Upper lobe of left lung (tissue), 6 donors: Measurements from ENCODE around the gene HTR2C. TPM values are rescaled to one million over a fixed set of nuclear protein-coding genes. Genes with fewer than 3 reads are reported as not detected.

Source experiments
- ATAC-seq, 2 donors: fragments of 200-7000 bp; cut with Tn5 transposase; one replicate each; pipeline ENCODE4 v1.9.1; 2022; ENCODE audit warnings: mild to moderate bottlenecking in 2 of 2, moderate library complexity in 2 of 2; ENCODE audit not compliant: low FRiP score in 2 of 2
- DNase-seq, 2 donors: peaks; one replicate each; pipeline ENCODE4 v3.0.0-alpha.2; 2019 to 2020
- H3K27ac ChIP-seq, 4 donors: fragments of 200-600 bp; sonication (generic); one replicate each; pipeline ENCODE4 v1.5.1; 2016 to 2019
- H3K27me3 ChIP-seq, 4 donors: fragments of 200-600 bp; sonication (generic); one replicate each; pipeline ENCODE4 v1.5.1; 2017 to 2019
- H3K36me3 ChIP-seq, 4 donors: fragments of 200-600 bp; sonication (generic); one replicate each; pipeline ENCODE4 v1.5.1; 2016 to 2019
- H3K4me1 ChIP-seq, 4 donors: fragments of 200-600 bp; sonication (generic); one replicate each; pipeline ENCODE4 v1.5.1; 2018 to 2019
- H3K4me3 ChIP-seq, 4 donors: fragments of 200-600 bp; sonication (generic); one replicate each; pipeline ENCODE4 v1.5.1; 2017 to 2019; ENCODE audit warnings: mild to moderate bottlenecking in 2 of 4, moderate library complexity in 1 of 4
- H3K9me3 ChIP-seq, 4 donors: fragments of 200-600 bp; sonication (generic); one replicate each; pipeline ENCODE4 v1.5.1; 2018 to 2019
- CTCF ChIP-seq, 6 experiments: fragments of 450-650 bp in 4 of 6; fragments of 200-600 bp in 2 of 6; sonication (generic) in 2 of 6; IDR thresholded peaks; one replicate each; pipeline ENCODE4 v1.5.1; 2016 to 2019; ENCODE audit warnings: antibody characterized with exemption in 6 of 6
- EP300 ChIP-seq, 4 donors: sonication (generic); formaldehyde crosslinking; IDR thresholded peaks; one replicate each; pipeline ENCODE4 v1.5.1; 2017; ENCODE audit warnings: antibody characterized with exemption in 4 of 4, control low read depth in 2 of 4
- POLR2A ChIP-seq, 4 donors: fragments of 450-650 bp; IDR thresholded peaks; one replicate each; pipeline ENCODE4 v1.5.1; 2016 to 2017; ENCODE audit warnings: antibody characterized with exemption in 4 of 4, mild to moderate bottlenecking in 2 of 4
- POLR2AphosphoS5 ChIP-seq, 2 donors: sonication (generic); formaldehyde crosslinking; IDR thresholded peaks; one replicate each; pipeline ENCODE4 v1.5.1; 2017; ENCODE audit warnings: antibody characterized with exemption in 2 of 2
- WGBS, 2 donors: methylation state at CpG; one replicate each; pipeline ENCODE4 v1.1.5; 2017 to 2018; 5-methylcytosine and 5-hydroxymethylcytosine counted together
- total RNA-seq, 6 donors: library from RNA; depleted of rRNA in 4 of 6; stranded (reverse); fragments of >200 nt in 4 of 6; gene quantifications; one replicate each; pipeline versions ENCODE4 v1.1.0 to v1.2.1, GENCODE V29; 2016 to 2021
- donor health status: DM: no; HTN: no; CAD: no; lungs with moderate emphysema.
- donor health status: DM: no; HTN: yes; CAD: no; lungs with severe emphysema.

HTR2C gene
- total RNA-seq, 6 donors from 2014 or later: not detected

GRCh38 chrX:114709406-114709805 lies 125.5 kb downstream of the HTR2C start:
- ATAC-seq: no peak
- 22 to 46% methylated on average over 1 of the region's 1 CpG for WGBS, 2 donors

GRCh38 chrX:114710571-114710970 lies 126.7 kb downstream of the HTR2C start:
- 20 to 50% methylated on average over 1 of the region's 1 CpG for WGBS, 2 donors
- no peaks in the 10 kb centered on the region for H3K27me3 ChIP-seq
- no peak overlapping the region for H3K4me3 ChIP-seq
- H3K9me3 ChIP-seq: no peaks in the 10 kb centered on the region
- DNase-seq: no peak
- no peaks in the 10 kb centered on the region for H3K36me3 ChIP-seq
- no peak overlapping the region for H3K27ac ChIP-seq
- no peaks in the 10 kb centered on the region for H3K4me1 ChIP-seq
- no peak for ATAC-seq
- TF ChIP-seq EP300 (IDR thresholded peaks at IDR 0.05) (no peak), POLR2AphosphoS5 (IDR thresholded peaks at IDR 0.05) (no peak), POLR2A (IDR thresholded peaks at IDR 0.05) (no peak), CTCF (IDR thresholded peaks at IDR 0.05) (no peak)

More at GRCh38 chrX:114709406-114709805, 125.5 kb downstream of the HTR2C start:
- TF ChIP-seq POLR2A (IDR thresholded peaks at IDR 0.05) (no peak), POLR2AphosphoS5 (IDR thresholded peaks at IDR 0.05) (no peak), EP300 (IDR thresholded peaks at IDR 0.05) (no peak), CTCF (IDR thresholded peaks at IDR 0.05) (no peak)
- no peak for DNase-seq
- Histone ChIP-seq H3K4me1 (no peaks in the 10 kb centered on the region), H3K27ac (no peak overlapping the region), H3K4me3 (no peak overlapping the region), H3K36me3 (no peaks in the 10 kb centered on the region), H3K9me3 (no peaks in the 10 kb centered on the region), H3K27me3 (no peaks in the 10 kb centered on the region)

GRCh38 chrX:114712466-114712865 lies 128.6 kb downstream of the HTR2C start:
- Histone ChIP-seq H3K27ac (no peak overlapping the region), H3K36me3 (no peaks in the 10 kb centered on the region), H3K9me3 (no peaks in the 10 kb centered on the region), H3K4me1 (no peaks in the 10 kb centered on the region), H3K27me3 (no peaks in the 10 kb centered on the region), H3K4me3 (no peak overlapping the region)
- DNase-seq: no peak
- no peak for ATAC-seq
- WGBS, 2 donors: 63 to 75% methylated on average over 3 of the region's 3 CpGs
- no peak for TF ChIP-seq POLR2AphosphoS5 (IDR thresholded peaks at IDR 0.05)
- TF ChIP-seq POLR2A (IDR thresholded peaks at IDR 0.05): no peak
- no peak for TF ChIP-seq CTCF (IDR thresholded peaks at IDR 0.05)
- TF ChIP-seq EP300 (IDR thresholded peaks at IDR 0.05): no peak

GRCh38 chrX:114715096-114715495 lies 131.2 kb downstream of the HTR2C start:
- WGBS, 2 donors: 39 to 53% methylated on average over 3 of the region's 3 CpGs
- H3K27ac ChIP-seq: no peak overlapping the region
- DNase-seq: no peak
- H3K4me3 ChIP-seq: no peak overlapping the region
- no peaks in the 10 kb centered on the region for H3K27me3 ChIP-seq
- no peak for ATAC-seq
- no peaks in the 10 kb centered on the region for H3K9me3 ChIP-seq
- H3K36me3 ChIP-seq: no peaks in the 10 kb centered on the region
- no peak for TF ChIP-seq POLR2AphosphoS5 (IDR thresholded peaks at IDR 0.05)
- no peak for TF ChIP-seq POLR2A (IDR thresholded peaks at IDR 0.05)
- TF ChIP-seq CTCF (IDR thresholded peaks at IDR 0.05): no peak
- TF ChIP-seq EP300 (IDR thresholded peaks at IDR 0.05): no peak
- H3K4me1 ChIP-seq: no peaks in the 10 kb centered on the region

- Histone ChIP-seq H3K27me3 (no peaks in the 10 kb centered on the region), H3K4me3 (no peak overlapping the region), H3K27ac (no peak overlapping the region), H3K9me3 (no peaks in the 10 kb centered on the region), H3K4me1 (no peaks in the 10 kb centered on the region), H3K36me3 (no peaks in the 10 kb centered on the region)
- ATAC-seq: no peak
- no peak for DNase-seq
- 37 to 83% methylated on average over 6 of the region's 6 CpGs for WGBS, 2 donors
- TF ChIP-seq EP300 (IDR thresholded peaks at IDR 0.05) (no peak), POLR2A (IDR thresholded peaks at IDR 0.05) (no peak), CTCF (IDR thresholded peaks at IDR 0.05) (no peak), POLR2AphosphoS5 (IDR thresholded peaks at IDR 0.05) (no peak)
These were observed 134.0 kb downstream of the HTR2C start for GRCh38 chrX:114717921-114718320.
